ENCODE data around the gene IRX3.

The IRX3 gene

GRCh38 chr16:54289945-54290832, 3.6 kb upstream of the IRX3 start:
- no peak overlapping the region for H3K4me2 ChIP-seq (ENCODE audit: low read depth, low read length)
- no peaks in the 10 kb centered on the region for H3K27me3 ChIP-seq (replicated peaks; ENCODE audit: insufficient read depth, low read length)
- H2AFZ ChIP-seq (ENCODE audit: low read length): no peak overlapping the region
- no peak overlapping the region for H3K27ac ChIP-seq (ENCODE audit: low read length)
- no peaks in the 10 kb centered on the region for H3K9me2 ChIP-seq (replicated peaks; ENCODE audit: insufficient read depth, low read length)
- H4K20me1 ChIP-seq (ENCODE audit: insufficient read depth, low read length): no peaks in the 10 kb centered on the region
- no peak overlapping the region for H3K4me3 ChIP-seq (ENCODE audit: low read length)
- no peaks in the 10 kb centered on the region for H3F3A ChIP-seq (ENCODE audit: insufficient read depth, low read length)
- no peaks in the 10 kb centered on the region for H3K4me1 ChIP-seq (ENCODE audit: low read length)
- H3K9ac ChIP-seq (ENCODE audit: low read length): no peak overlapping the region
- H3K36me3 ChIP-seq (replicated peaks; ENCODE audit: insufficient read depth, low read length): no peaks in the 10 kb centered on the region
- H3K79me2 ChIP-seq (ENCODE audit: low read length): no peaks in the 10 kb centered on the region
- DNase-seq: no peak
- TF ChIP-seq EZH2 (optimal IDR thresholded peaks at IDR 0.05; ENCODE audit: low read depth, low read length) (no peak), EZH2phosphoT487 (IDR thresholded peaks at IDR 0.05; ENCODE audit: low read length) (no peak), CTCF (IDR thresholded peaks at IDR 0.05; ENCODE audit: low read length) (no peak)
- H3K9me3 ChIP-seq (replicated peaks; ENCODE audit: insufficient read depth, low read length): no peaks in the 10 kb centered on the region

DNA sequence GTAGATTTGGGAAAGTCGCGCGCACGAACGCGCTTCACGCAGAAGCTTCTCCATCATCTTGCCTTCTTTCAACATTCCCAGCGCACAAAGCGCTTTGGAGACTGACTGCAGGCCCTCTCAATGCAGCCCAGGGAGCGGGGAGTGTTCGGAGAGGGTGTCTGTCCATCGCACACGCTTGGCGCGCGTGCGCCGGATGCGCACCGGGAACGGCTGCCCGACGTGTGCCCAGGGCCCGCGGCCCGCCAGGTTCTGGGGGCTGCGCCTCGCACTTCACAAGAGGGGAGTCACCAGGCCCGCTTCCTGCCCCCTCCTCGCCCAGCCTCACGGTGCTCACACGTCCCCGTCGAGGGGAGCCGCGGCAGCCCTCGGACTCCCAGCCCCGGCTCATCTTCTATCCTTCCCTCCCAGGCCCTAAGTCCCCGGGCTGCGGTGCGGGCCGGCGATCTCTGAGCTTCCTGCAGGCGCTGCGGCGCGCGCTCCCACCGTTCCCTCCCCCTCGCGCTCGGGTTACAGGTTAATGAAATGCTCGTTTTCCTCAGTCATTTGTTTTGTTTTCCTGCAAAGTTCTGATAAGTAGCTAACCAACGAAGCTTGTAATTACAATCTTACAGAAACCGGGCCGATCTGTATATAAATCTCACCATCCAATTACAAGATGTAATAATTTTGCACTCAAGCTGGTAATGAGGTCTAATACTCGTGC, 2.8 kb upstream of the IRX3 start:
- H3K36me3 ChIP-seq (replicated peaks; ENCODE audit: insufficient read depth, low read length): no peaks in the 10 kb centered on the region
- TF ChIP-seq CTCF (IDR thresholded peaks at IDR 0.05; ENCODE audit: low read length) (no peak), EZH2 (optimal IDR thresholded peaks at IDR 0.05; ENCODE audit: low read depth, low read length) (no peak), EZH2phosphoT487 (IDR thresholded peaks at IDR 0.05; ENCODE audit: low read length) (no peak)
- H3K79me2 ChIP-seq (ENCODE audit: low read length): no peaks in the 10 kb centered on the region
- DNase-seq: no peak
- H2AFZ ChIP-seq (ENCODE audit: low read length): no peak overlapping the region
- no peak overlapping the region for H3K9ac ChIP-seq (ENCODE audit: low read length)
- H3K4me1 ChIP-seq (ENCODE audit: low read length): no peaks in the 10 kb centered on the region
- H3K27me3 ChIP-seq (replicated peaks; ENCODE audit: insufficient read depth, low read length): no peaks in the 10 kb centered on the region
- H3K4me2 ChIP-seq (ENCODE audit: low read depth, low read length): no peak overlapping the region
- no peaks in the 10 kb centered on the region for H4K20me1 ChIP-seq (ENCODE audit: insufficient read depth, low read length)
- H3K4me3 ChIP-seq (ENCODE audit: low read length): no peak overlapping the region
- no peaks in the 10 kb centered on the region for H3K9me2 ChIP-seq (replicated peaks; ENCODE audit: insufficient read depth, low read length)
- no peaks in the 10 kb centered on the region for H3K9me3 ChIP-seq (replicated peaks; ENCODE audit: insufficient read depth, low read length)
- no peak overlapping the region for H3K27ac ChIP-seq (ENCODE audit: low read length)
- H3F3A ChIP-seq (ENCODE audit: insufficient read depth, low read length): no peaks in the 10 kb centered on the region

- Histone ChIP-seq H3K4me2 (ENCODE audit: low read depth, low read length) (no peak overlapping the region), H3K9ac (ENCODE audit: low read length) (no peak overlapping the region)
Measured at GRCh38 chr16:54288835-54289241, 2.3 kb upstream of the IRX3 start.

More at GRCh38 chr16:54288835-54289241, 2.3 kb upstream of the IRX3 start:
- H3F3A ChIP-seq (ENCODE audit: insufficient read depth, low read length): no peaks in the 10 kb centered on the region
- H3K36me3 ChIP-seq (replicated peaks; ENCODE audit: insufficient read depth, low read length): no peaks in the 10 kb centered on the region
- H3K9me2 ChIP-seq (replicated peaks; ENCODE audit: insufficient read depth, low read length): no peaks in the 10 kb centered on the region
- H3K27ac ChIP-seq (ENCODE audit: low read length): no peak overlapping the region
- no peak for DNase-seq
- H2AFZ ChIP-seq (ENCODE audit: low read length): no peak overlapping the region
- H3K4me1 ChIP-seq (ENCODE audit: low read length): no peaks in the 10 kb centered on the region
- TF ChIP-seq EZH2 (optimal IDR thresholded peaks at IDR 0.05; ENCODE audit: low read depth, low read length) (no peak), CTCF (IDR thresholded peaks at IDR 0.05; ENCODE audit: low read length) (no peak), EZH2phosphoT487 (IDR thresholded peaks at IDR 0.05; ENCODE audit: low read length) (no peak)
- no peaks in the 10 kb centered on the region for H4K20me1 ChIP-seq (ENCODE audit: insufficient read depth, low read length)
- no peaks in the 10 kb centered on the region for H3K27me3 ChIP-seq (replicated peaks; ENCODE audit: insufficient read depth, low read length)
- no peak overlapping the region for H3K4me3 ChIP-seq (ENCODE audit: low read length)
- no peaks in the 10 kb centered on the region for H3K9me3 ChIP-seq (replicated peaks; ENCODE audit: insufficient read depth, low read length)
- no peaks in the 10 kb centered on the region for H3K79me2 ChIP-seq (ENCODE audit: low read length)
